Measurements from ENCODE around the gene LHFPL2. TPM values are rescaled to one million over a fixed set of nuclear protein-coding genes. Genes with fewer than 3 reads are reported as not detected.

Gene LHFPL2
- total and polyA plus RNA-seq, 2 experiments from 2014 or later = 10.6 to 50.8 TPM

- Mint-ChIP-seq H3K36me3 (ENCODE audit: low read depth) (no peaks in the 10 kb centered on the region; the same call in 1 of the 3 replicates), H3K27me3 (ENCODE audit: insufficient read depth, low read depth, poor library complexity) (peaks cover 7% of the 10 kb centered on the region), H3K4me1 (peaks cover 71% of the 10 kb centered on the region), H3K4me3 (no peak overlapping the region), H3K9me3 (no peaks in the 10 kb centered on the region), H3K27ac (no peak overlapping the region)
- Histone ChIP-seq H4K20me1 (replicated peaks; ENCODE audit: insufficient read depth) (0 out of 2 replicates have a peak, but pooled peaks cover 9% of the 10 kb centered on the region), H3K36me3 (ENCODE audit: insufficient read depth) (no peaks in the 10 kb centered on the region), H3K9me2 (ENCODE audit: insufficient read depth) (peaks cover 7% of the 10 kb centered on the region; the same call in 1 of the 2 replicates), H3K4me2 (no peak overlapping the region), H3K79me2 (replicated peaks; ENCODE audit: insufficient read depth) (peaks cover 64% of the 10 kb centered on the region), H3K4me3 (no peak overlapping the region), H3K27ac (ENCODE audit: low read depth) (no peak overlapping the region), H3K4me1 (ENCODE audit: insufficient read depth) (peaks cover 38% of the 10 kb centered on the region), H3K27me3 (ENCODE audit: insufficient read depth) (no peaks in the 10 kb centered on the region), H2AFZ (no peak overlapping the region), H3F3A (replicated peaks; ENCODE audit: low read depth) (no peaks in the 10 kb centered on the region)
- TF ChIP-seq ZNF331 (CRISPR knock-in tag; IDR thresholded peaks at IDR 0.05; ENCODE audit: low read depth) = no peak
- no peak for TF ChIP-seq ZNF462 (CRISPR knock-in tag; IDR thresholded peaks at IDR 0.05)
- no peak for TF ChIP-seq NANOG (IDR thresholded peaks at IDR 0.05; ENCODE audit: borderline replicate concordance)
- no peak for TF ChIP-seq EZH2phosphoT487 (IDR thresholded peaks at IDR 0.05; ENCODE audit: unreplicated experiment)
- TF ChIP-seq JUNB (IDR thresholded peaks at IDR 0.05; ENCODE audit: unreplicated experiment) = no peak
- no peak for TF ChIP-seq STAT1 (IDR thresholded peaks at IDR 0.05; ENCODE audit: unreplicated experiment)
- no peak for TF ChIP-seq EZH2 (IDR thresholded peaks at IDR 0.05; ENCODE audit: low read depth, unreplicated experiment)
- TF ChIP-seq ZNF114 (CRISPR knock-in tag; IDR thresholded peaks at IDR 0.05) = no peak
- no peak for TF ChIP-seq POLR2AphosphoS5 (IDR thresholded peaks at IDR 0.05; ENCODE audit: low read depth)
- TF ChIP-seq REST (IDR thresholded peaks at IDR 0.05; ENCODE audit: unreplicated experiment) = no peak
- no peak for TF ChIP-seq ETS1 (IDR thresholded peaks at IDR 0.05)
- TF ChIP-seq CTCF (conservative IDR thresholded peaks at IDR 0.05; ENCODE audit: low read depth in 2 of 2) = no peak
- TF ChIP-seq CREB1 (CRISPR knock-in tag; IDR thresholded peaks at IDR 0.05; ENCODE audit: low read depth) = no peak
- DNase-seq (ENCODE audit: low spot score) = no peak
- no peak for ATAC-seq
These were observed 149.1 kb downstream of the LHFPL2 start for GRCh38 chr5:78499485-78499884.
